Smooth muscle cell (in vitro differentiated cells): ENCODE measurements around the gene RIC8B. TPM values are rescaled to one million over a fixed set of nuclear protein-coding genes. Genes with fewer than 3 reads are reported as not detected.

Experiments
- DNase-seq: peaks from one replicate; lab custom pipeline; 2025; ENCODE audit not compliant: unreplicated experiment; lab: John Stamatoyannopoulos, UW
- H2AFZ ChIP-seq: fragments of 200-600 bp; sonication (generic); 2 replicates; pipeline ENCODE4 v1.6.0; 2016; ENCODE audit warnings: antibody characterized with exemption, low read depth, mild to moderate bottlenecking
- H3F3A ChIP-seq: fragments of 200-600 bp; sonication (generic); 2 replicates; pipeline ENCODE4 v1.6.0; 2017; ENCODE audit warnings: antibody characterized with exemption, low read depth
- H3K27ac ChIP-seq: fragments of 200-600 bp; sonication (generic); 2 replicates; pipeline ENCODE4 v1.5.1; 2016; ENCODE audit warnings: low read depth, mild to moderate bottlenecking
- H3K27me3 ChIP-seq: fragments of 200-600 bp; sonication (generic); 2 replicates; pipeline ENCODE4 v1.6.1; 2016; ENCODE audit warnings: low read depth, mild to moderate bottlenecking
- H3K36me3 ChIP-seq: fragments of 200-600 bp; sonication (generic); 2 replicates; pipeline ENCODE4 v1.5.1; 2016; ENCODE audit warnings: low read depth
- H3K4me1 ChIP-seq: fragments of 200-600 bp; sonication (generic); 2 replicates; pipeline ENCODE4 v1.5.1; 2016; ENCODE audit warnings: low read depth
- H3K4me2 ChIP-seq: fragments of 200-600 bp; sonication (generic); 2 replicates; pipeline ENCODE4 v1.6.0; 2016; ENCODE audit warnings: mild to moderate bottlenecking
- H3K4me3 ChIP-seq: fragments of 200-600 bp; sonication (generic); 2 replicates; pipeline ENCODE4 v1.5.1; 2016; ENCODE audit warnings: mild to moderate bottlenecking
- H3K79me2 ChIP-seq: fragments of 200-600 bp; sonication (generic); 2 replicates; pipeline ENCODE4 v1.6.0; 2016; ENCODE audit warnings: low read depth, mild to moderate bottlenecking
- H3K9ac ChIP-seq: fragments of 200-600 bp; sonication (generic); 2 replicates; pipeline ENCODE4 v1.6.0; 2016; ENCODE audit warnings: low read depth
- H3K9me3 ChIP-seq: fragments of 200-600 bp; sonication (generic); replicated peaks from 2 replicates; pipeline ENCODE4 v1.5.1; 2016; ENCODE audit warnings: low read depth
- H4K20me1 ChIP-seq: fragments of 200-600 bp; sonication (generic); 2 replicates; pipeline ENCODE4 v1.6.0; 2016; ENCODE audit warnings: low read depth
- WGBS: methylation state at CpG from one replicate; pipeline ENCODE4 v1.1.7; 2016; ENCODE audit warnings: low lambda C conversion rate; 5-methylcytosine and 5-hydroxymethylcytosine counted together
- polyA plus RNA-seq: library from polyadenylated mRNA; unstranded; fragments of >200 nt; fragmentation: Nextera tagmentation; extraction: Ambion mirVana; gene quantifications from 2 replicates; pipeline ENCODE4 v1.2.1, GENCODE V29; 2016
- total RNA-seq: library from RNA; depleted of rRNA; stranded (reverse); fragments of >200 nt; gene quantifications from 2 replicates; pipeline ENCODE4 v1.2.3, GENCODE V29; 2014
- TF ChIP-seq, protein P1 (sequence below): fragments of 200-600 bp; sonication (generic); IDR thresholded peaks from 2 replicates; pipeline ENCODE4 v1.5.1; 2017; ENCODE audit warnings: borderline replicate concordance, mild to moderate bottlenecking, antibody characterized with exemption; ENCODE audit not compliant: insufficient read depth, poor library complexity, severe bottlenecking

The RIC8B gene
- total and polyA plus RNA-seq, 2 experiments from 2014 or later = 7.3 to 11.7 TPM

- peaks cover 55% of the 10 kb centered on the region for H4K20me1 ChIP-seq
- no peaks in the 10 kb centered on the region for H3K27me3 ChIP-seq
- DNase-seq = no peak
- H2AFZ ChIP-seq = no peak overlapping the region
- H3K36me3 ChIP-seq = no peaks in the 10 kb centered on the region
- TF ChIP-seq, protein P1, sequence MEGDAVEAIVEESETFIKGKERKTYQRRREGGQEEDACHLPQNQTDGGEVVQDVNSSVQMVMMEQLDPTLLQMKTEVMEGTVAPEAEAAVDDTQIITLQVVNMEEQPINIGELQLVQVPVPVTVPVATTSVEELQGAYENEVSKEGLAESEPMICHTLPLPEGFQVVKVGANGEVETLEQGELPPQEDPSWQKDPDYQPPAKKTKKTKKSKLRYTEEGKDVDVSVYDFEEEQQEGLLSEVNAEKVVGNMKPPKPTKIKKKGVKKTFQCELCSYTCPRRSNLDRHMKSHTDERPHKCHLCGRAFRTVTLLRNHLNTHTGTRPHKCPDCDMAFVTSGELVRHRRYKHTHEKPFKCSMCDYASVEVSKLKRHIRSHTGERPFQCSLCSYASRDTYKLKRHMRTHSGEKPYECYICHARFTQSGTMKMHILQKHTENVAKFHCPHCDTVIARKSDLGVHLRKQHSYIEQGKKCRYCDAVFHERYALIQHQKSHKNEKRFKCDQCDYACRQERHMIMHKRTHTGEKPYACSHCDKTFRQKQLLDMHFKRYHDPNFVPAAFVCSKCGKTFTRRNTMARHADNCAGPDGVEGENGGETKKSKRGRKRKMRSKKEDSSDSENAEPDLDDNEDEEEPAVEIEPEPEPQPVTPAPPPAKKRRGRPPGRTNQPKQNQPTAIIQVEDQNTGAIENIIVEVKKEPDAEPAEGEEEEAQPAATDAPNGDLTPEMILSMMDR = no peak
- H3K27ac ChIP-seq = no peak overlapping the region
- H3K4me1 ChIP-seq = peaks cover 3% of the 10 kb centered on the region
- WGBS = 92% methylated on average over 5 of the region's 5 CpGs
- H3K9ac ChIP-seq = no peak overlapping the region
- peaks cover 22% of the 10 kb centered on the region for H3K79me2 ChIP-seq
- H3K4me3 ChIP-seq = no peak overlapping the region
- no peaks in the 10 kb centered on the region for H3F3A ChIP-seq
- no peak overlapping the region for H3K4me2 ChIP-seq
- no peaks in the 10 kb centered on the region for H3K9me3 ChIP-seq
These were observed 9.0 kb downstream of the RIC8B start for GRCh38 chr12:106783515-106783914.

DNA sequence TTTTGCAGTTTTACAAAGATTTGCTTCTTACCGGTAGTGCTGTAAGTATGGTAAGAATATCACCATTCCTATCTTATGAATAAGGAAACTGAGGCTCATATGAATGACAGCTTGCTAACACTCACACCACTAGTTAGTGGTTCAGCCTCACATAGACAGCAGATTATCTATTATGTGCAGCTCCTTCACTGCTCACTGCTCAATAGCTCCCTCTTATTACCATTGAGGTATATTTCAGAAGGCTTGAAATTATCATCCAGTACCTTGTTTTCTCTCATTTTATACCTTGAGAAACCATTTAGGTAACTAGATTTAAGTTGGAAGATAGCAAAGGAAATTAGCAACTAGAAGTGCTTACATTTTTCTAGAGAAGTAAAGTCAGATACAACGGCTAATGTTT is 15.5 kb downstream of the RIC8B start:
- Histone ChIP-seq H4K20me1 (peaks cover 5% of the 10 kb centered on the region), H3K4me1 (no peaks in the 10 kb centered on the region), H3K4me3 (no peak overlapping the region), H3K4me2 (no peak overlapping the region), H3K79me2 (no peaks in the 10 kb centered on the region), H3K9ac (no peak overlapping the region), H2AFZ (no peak overlapping the region), H3K9me3 (no peaks in the 10 kb centered on the region), H3F3A (no peaks in the 10 kb centered on the region), H3K27ac (no peak overlapping the region), H3K36me3 (peaks cover 8% of the 10 kb centered on the region), H3K27me3 (no peaks in the 10 kb centered on the region)
- DNase-seq = no peak
- WGBS = 98% methylated on average over 2 of the region's 2 CpGs
- TF ChIP-seq, protein P1 = no peak

GRCh38 chr12:106791531-106791930 is 17.0 kb downstream of the RIC8B start:
- Histone ChIP-seq H3K79me2 (no peaks in the 10 kb centered on the region), H2AFZ (no peak overlapping the region), H3K4me3 (no peak overlapping the region), H3K27me3 (no peaks in the 10 kb centered on the region), H3K27ac (no peak overlapping the region), H3K36me3 (peaks cover 8% of the 10 kb centered on the region), H3K9ac (no peak overlapping the region), H3F3A (no peaks in the 10 kb centered on the region), H3K4me1 (no peaks in the 10 kb centered on the region), H3K4me2 (no peak overlapping the region), H3K9me3 (no peaks in the 10 kb centered on the region), H4K20me1 (peaks cover 5% of the 10 kb centered on the region)
- DNase-seq = no peak
- TF ChIP-seq, protein P1 = no peak

GRCh38 chr12:106794369-106794768 is 19.9 kb downstream of the RIC8B start:
- Histone ChIP-seq H3K4me2 (no peak overlapping the region), H3F3A (no peaks in the 10 kb centered on the region), H3K36me3 (peaks cover 8% of the 10 kb centered on the region), H3K4me3 (no peak overlapping the region), H4K20me1 (peaks cover 5% of the 10 kb centered on the region), H3K9me3 (no peaks in the 10 kb centered on the region), H2AFZ (no peak overlapping the region), H3K79me2 (no peaks in the 10 kb centered on the region), H3K9ac (no peak overlapping the region), H3K27ac (no peak overlapping the region), H3K4me1 (no peaks in the 10 kb centered on the region), H3K27me3 (no peaks in the 10 kb centered on the region)
- TF ChIP-seq, protein P1 = no peak
- 21% methylated on average over 1 of the region's 1 CpG for WGBS
- no peak for DNase-seq
